Epithelial cell of esophagus (primary cell): ENCODE data around the gene NUDT14.
A peak's percentile ranks its signal among the peaks of the same experiment; 100 is the strongest.

ENCODE experiments used
- DNase-seq: peaks from one replicate; pipeline ENCODE4 v3.0.0; 2010; ENCODE audit warnings: low read depth
- H3K4me3 ChIP-seq: 2 replicates; pipeline ENCODE4 v1.5.1; 2011; ENCODE audit warnings: mild to moderate bottlenecking, low read length, control low read depth
- TF ChIP-seq, protein P1 (sequence below): IDR thresholded peaks from 2 replicates; pipeline ENCODE4 v1.5.1; 2011; ENCODE audit warnings: low read depth, mild to moderate bottlenecking, low read length, control low read depth, inconsistent platforms; ENCODE audit not compliant: insufficient read depth; ENCODE audit errors: missing control alignments

Gene NUDT14

DNA sequence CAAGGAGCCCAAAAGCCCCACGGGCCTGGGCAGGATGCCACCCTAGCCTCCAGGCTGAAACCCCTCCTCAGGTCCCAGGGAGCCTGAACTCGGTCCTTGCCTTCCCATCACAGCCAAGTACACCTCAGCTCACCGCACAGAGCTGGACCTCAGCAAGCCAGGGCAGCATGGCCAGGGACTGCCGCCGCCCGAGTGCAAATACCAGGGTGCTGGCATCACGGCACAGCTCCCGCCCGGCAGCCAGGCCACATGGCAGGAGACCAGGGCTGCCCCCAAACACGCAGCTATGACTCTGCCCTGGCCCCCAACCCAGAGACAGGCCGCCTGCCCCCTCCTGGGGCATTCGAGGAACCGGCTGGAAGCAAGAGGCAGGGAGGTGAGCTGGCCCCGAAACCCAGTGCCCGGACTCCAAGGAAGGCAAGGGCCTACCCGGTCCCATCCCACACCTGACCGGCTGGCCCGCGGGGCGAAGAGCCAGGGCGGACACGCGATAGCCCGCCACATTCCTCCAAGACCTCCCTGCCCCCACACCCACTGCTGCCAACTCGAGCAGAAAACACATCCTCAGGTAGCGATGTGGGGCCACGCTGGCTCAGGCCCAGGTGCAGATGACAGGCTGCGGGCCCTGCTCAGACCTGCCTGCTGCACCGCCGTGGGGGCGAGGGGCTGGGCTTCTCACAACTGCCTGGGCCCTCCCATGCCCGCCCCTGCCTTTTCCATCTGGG, 15.2 kb downstream of the NUDT14 start:
- TF ChIP-seq, protein P1, sequence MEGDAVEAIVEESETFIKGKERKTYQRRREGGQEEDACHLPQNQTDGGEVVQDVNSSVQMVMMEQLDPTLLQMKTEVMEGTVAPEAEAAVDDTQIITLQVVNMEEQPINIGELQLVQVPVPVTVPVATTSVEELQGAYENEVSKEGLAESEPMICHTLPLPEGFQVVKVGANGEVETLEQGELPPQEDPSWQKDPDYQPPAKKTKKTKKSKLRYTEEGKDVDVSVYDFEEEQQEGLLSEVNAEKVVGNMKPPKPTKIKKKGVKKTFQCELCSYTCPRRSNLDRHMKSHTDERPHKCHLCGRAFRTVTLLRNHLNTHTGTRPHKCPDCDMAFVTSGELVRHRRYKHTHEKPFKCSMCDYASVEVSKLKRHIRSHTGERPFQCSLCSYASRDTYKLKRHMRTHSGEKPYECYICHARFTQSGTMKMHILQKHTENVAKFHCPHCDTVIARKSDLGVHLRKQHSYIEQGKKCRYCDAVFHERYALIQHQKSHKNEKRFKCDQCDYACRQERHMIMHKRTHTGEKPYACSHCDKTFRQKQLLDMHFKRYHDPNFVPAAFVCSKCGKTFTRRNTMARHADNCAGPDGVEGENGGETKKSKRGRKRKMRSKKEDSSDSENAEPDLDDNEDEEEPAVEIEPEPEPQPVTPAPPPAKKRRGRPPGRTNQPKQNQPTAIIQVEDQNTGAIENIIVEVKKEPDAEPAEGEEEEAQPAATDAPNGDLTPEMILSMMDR = no peak
- peak overlapping the region; percentile 42 for H3K4me3 ChIP-seq
- peak; percentile 83 for DNase-seq

DNA sequence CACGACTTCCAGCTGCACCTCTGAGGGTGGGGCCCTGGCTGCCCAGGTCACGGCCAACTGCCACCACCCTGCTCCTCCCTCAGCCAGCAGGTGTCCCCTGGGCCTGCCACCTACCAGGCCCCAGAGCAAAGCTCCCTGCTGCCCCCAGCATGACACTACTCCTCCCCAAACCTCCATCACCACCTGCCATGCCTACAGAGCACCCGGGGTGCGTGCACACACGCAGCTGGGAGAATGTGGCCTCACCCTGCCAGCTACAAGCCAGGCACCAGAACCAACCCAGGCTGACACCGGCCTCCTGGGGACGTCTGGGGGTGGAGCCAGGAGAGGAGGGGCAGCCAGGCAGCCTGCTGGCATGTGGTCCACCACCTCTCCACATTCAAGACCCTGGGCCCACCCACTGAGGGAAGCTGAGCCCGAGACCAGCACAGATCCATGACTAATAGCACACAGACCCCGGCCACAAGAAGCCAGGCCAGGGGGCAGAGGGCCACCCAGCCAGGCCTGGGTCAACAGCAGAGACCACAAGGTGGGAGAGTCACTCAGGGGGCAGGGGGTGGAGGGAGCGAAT, 15.9 kb downstream of the NUDT14 start:
- DNase-seq = peak; percentile 23
- TF ChIP-seq, protein P1 = no peak
- H3K4me3 ChIP-seq = peak overlapping the region; percentile 42

- no peak for DNase-seq
- no peak overlapping the region for H3K4me3 ChIP-seq
- TF ChIP-seq, protein P1 = no peak
Observed at GRCh38 chr14:105163040-105163742, 17.9 kb downstream of the NUDT14 start.

- H3K4me3 ChIP-seq = no peak overlapping the region
- no peak for DNase-seq
- TF ChIP-seq, protein P1 = no peak
Observed at GRCh38 chr14:105162669-105162979, 18.5 kb downstream of the NUDT14 start.

GRCh38 chr14:105161964-105162668, 19.0 kb downstream of the NUDT14 start:
- H3K4me3 ChIP-seq = no peak overlapping the region
- TF ChIP-seq, protein P1 = peak; percentile 12
- DNase-seq = peak; percentile 70

GRCh38 chr14:105161309-105161708, 19.8 kb downstream of the NUDT14 start:
- TF ChIP-seq, protein P1 = no peak
- H3K4me3 ChIP-seq = no peak overlapping the region

More at GRCh38 chr14:105161309-105161708, 19.8 kb downstream of the NUDT14 start:
- DNase-seq = peak; percentile 44
